Fibroblast of mammary gland (primary cell): ENCODE data around the gene CPNE1.
A peak's percentile ranks its signal among the peaks of the same experiment; 100 is the strongest.
"Not testable (repeated sequence)": the region's sequence is repeated elsewhere in the genome, so short reads cannot be mapped to it uniquely, and the experiment has no call there.

Source experiments
- DNase-seq: peaks from one replicate; pipeline ENCODE4 v3.0.0-alpha.2; 2010; ENCODE audit warnings: low read depth
- H3K4me3 ChIP-seq: 2 replicates; pipeline ENCODE4 v1.5.1; 2011; ENCODE audit warnings: low read depth, mild to moderate bottlenecking, low read length, moderate library complexity; ENCODE audit not compliant: control insufficient read depth
- TF ChIP-seq, protein P1 (sequence below): conservative IDR thresholded peaks from 2 replicates; pipeline ENCODE4 v1.5.1; 2011; ENCODE audit warnings: low read depth, low read length, inconsistent platforms; ENCODE audit not compliant: control insufficient read depth, insufficient read depth

CPNE1 gene

DNA sequence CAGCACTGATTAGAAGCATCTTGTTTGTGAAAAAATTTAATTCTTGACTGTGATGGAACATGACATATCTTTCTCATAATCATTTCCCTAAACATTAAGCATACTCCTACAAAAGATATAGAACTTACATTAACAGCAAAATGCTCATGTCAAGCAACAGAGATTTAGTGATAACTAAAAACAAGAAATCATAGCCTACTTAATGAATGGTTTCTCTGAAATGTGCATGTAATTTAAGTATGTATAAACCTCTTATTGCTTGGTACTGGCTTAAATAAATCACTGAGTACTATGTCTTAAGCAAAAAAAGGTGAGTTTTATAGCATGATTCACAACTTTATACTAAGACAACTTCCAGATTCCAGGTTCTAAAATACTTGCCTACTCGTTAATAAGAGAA lies 43.8 kb upstream of the CPNE1 start:
- H3K4me3 ChIP-seq, result no peak overlapping the region
- no peak for DNase-seq
- TF ChIP-seq, protein P1, sequence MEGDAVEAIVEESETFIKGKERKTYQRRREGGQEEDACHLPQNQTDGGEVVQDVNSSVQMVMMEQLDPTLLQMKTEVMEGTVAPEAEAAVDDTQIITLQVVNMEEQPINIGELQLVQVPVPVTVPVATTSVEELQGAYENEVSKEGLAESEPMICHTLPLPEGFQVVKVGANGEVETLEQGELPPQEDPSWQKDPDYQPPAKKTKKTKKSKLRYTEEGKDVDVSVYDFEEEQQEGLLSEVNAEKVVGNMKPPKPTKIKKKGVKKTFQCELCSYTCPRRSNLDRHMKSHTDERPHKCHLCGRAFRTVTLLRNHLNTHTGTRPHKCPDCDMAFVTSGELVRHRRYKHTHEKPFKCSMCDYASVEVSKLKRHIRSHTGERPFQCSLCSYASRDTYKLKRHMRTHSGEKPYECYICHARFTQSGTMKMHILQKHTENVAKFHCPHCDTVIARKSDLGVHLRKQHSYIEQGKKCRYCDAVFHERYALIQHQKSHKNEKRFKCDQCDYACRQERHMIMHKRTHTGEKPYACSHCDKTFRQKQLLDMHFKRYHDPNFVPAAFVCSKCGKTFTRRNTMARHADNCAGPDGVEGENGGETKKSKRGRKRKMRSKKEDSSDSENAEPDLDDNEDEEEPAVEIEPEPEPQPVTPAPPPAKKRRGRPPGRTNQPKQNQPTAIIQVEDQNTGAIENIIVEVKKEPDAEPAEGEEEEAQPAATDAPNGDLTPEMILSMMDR, result no peak

DNA sequence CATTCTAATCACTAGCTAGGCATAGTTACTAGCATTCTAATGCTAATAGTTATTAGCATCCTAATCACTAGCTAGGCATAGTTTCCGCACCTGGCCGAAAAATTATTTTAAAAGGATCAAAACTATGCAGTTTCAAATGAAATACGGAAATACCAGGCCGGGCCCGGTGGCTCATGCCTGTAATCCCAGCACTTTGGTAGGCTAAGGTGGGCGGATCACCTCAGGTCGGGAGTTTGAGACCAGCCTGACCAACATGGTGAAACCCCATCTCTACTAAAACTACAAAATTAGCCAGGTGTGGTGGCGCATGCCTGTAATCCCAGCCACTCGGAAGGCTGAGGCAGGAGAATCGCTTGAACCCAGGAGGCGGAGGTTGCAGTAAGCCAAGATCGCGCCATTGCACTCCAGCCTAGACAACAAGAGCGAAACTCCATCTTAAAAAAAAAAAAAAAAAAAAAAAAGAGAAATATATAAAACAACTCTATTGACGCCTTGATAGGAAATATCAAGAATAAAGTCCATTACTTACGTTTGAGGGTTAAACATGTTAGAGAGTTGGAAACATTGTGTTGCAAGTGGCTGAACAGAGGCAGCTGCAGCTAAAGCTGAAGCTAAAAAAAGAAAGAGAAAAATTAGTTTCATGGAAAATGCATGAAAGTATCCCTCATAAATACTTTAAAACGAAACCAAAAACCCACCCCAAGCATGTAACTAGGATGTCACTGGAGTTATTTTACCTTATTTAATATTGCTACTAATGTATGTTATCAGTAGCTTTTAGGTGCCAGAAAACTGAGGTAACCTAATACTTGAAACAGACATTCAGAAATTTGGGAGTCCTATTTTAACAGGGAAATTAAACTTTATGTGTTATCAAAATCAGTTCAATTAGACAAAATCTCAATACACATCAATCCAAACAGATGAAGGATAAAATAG lies 42.2 kb upstream of the CPNE1 start:
- H3K4me3 ChIP-seq, DNase-seq: not testable (repeated sequence)

DNA sequence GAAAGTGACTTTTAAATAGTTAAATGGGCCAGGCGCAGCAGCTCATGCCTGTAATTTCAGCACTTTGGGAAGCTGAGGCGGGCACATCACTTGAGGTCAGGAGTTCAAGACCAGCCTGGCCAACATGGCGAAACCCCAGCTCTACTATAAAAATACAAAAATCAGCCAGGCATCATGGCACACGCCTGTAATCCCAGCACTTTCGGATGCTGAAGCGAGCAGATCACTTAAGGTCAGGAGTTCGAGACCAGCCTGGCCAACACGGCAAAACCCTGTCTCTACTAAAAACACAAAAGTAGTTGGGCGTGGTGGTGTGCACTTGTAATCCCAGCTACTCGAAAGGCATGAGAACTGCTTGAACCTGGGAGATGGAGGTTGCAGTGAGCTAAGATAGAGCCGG lies 41.2 kb upstream of the CPNE1 start:
- not testable (repeated sequence) for H3K4me3 ChIP-seq, DNase-seq

DNA sequence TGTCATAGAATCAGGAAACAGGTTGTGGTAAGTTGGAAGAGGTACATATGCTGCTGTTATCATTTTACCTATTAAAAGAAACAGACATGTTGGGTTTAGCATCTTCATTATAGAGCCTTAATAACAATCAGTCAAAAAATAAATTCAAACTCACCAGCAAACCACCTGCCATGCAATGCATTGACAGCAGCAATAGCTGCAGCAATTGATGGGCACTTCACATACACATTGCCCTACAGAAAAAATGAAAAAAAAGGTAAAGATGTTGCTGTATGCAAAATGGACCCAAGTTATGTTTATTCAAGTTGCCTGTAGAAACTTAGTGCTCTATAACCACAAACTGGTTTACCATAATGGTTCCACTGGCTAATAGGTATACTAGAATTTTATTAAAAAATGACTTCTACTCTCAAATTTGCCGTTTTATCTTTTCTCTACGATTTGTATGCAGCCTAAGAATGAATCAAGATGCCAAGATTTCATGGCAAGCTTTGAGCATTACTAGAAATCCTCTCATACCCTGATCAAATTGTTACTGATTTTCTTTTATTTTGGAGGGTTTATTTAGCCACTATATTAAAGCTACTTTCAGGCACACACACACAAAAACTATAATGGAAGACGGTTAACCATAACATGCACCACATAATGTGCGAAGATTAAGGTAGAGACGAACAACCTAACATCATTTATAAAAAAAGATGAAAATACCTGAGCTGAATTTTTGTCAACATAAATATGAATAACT lies 40.0 kb upstream of the CPNE1 start:
- TF ChIP-seq, protein P1, result no peak

DNA sequence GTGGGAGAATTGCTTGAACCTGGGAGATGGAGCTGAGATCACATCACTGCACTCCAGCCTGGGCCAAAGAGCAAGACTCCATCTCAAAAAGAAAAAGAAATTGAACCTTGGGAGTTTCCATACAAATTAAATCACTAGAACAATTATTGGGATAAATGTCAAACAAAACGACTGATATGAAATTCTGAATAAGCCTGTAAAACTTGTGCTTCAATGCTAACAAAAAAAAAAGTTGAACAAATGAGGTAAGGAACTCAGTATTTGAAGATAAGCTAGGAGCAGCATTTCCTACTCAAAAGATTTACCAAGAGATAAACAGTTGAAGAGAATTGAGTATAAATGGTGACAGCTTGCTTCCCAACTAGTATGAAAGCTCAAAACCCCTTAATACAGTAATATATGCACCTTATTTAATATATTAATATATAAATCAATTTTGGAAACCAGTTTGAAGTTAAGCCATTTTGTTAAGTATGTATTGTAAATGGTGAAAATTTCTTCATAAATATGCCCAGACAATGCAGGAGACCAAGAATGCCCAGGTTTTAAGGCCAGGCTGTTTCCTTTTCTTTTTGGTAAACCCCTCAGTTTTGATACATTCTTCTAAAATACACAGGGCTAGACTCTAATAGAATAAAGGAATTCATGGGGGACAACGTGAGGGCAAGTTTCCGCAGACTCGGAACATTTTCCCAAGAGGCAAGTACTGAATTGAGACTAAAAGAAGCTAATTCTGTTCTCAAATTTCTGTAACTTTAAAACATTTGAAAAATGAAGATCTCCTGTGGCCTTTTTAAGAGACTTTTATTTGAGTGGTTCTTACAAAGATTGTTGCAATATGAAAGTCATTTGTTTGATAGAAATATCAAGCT lies 38.4 kb upstream of the CPNE1 start:
- TF ChIP-seq, protein P1, result no peak
- H3K4me3 ChIP-seq, result no peak overlapping the region
- DNase-seq, result no peak

More for the DNA sequence above, 40.0 kb upstream of the CPNE1 start:
- H3K4me3 ChIP-seq, result no peak overlapping the region
- DNase-seq, result no peak

DNA sequence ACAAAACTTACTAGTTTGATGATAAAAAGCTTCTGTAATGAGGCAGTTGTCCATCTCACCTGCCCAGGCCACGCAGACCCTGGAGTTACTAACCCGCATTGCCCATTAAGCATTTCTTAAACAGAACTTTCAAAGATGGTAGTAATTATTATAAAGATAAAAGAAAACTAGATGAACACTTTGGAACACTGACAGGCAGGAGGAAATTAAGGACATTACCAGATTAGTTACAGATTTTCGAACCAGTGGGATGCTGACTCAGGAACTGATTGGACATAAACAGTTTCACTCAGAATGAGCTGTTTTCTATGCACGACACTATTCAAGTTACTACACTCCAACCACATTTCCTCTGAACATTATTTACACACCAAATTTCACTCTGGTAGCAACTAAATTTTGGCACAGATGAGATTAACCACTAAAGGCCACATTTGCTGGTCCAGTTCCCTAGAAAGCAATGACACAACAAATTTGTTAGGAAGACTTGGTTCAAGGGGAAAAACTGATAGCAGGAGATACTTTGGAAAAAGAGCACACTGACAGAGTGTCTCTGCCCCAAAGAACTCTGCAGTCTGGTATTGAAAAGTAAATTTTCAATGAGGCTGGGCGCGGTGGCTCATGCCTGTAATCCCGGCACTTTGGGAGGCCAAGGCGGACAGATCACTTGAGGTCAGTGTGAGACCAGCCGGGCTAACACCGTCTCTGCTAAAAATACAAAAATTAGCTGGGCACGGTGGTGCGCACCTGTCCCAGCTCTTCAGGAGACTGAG lies 37.5 kb upstream of the CPNE1 start:
- H3K4me3 ChIP-seq, result no peak overlapping the region
- TF ChIP-seq, protein P1, result no peak
- DNase-seq, result peak; percentile 92

DNA sequence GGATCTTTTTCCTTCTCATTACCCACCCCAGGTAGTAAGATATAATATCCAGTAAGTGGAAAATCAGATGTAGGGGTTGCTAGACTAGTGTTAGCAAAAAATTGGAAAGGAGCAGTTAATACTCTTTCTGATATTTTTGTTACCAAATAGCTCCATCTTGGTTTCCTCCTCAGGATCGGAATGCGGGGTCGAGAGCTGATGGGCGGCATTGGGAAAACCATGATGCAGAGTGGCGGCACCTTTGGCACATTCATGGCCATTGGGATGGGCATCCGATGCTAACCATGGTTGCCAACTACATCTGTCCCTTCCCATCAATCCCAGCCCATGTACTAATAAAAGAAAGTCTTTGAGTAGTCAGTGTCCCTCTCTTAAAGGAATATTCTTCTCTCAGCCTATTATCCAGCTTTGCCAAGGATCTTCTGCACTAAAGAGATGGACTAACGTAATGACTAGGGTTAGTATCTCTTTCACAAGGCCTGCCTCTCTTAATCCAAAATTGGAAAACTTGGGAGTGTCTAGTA lies 36.0 kb upstream of the CPNE1 start:
- H3K4me3 ChIP-seq, result no peak overlapping the region
- TF ChIP-seq, protein P1, result no peak
- no peak for DNase-seq
